Keratinocyte (primary cell): ENCODE measurements around the gene SULT4A1.

ENCODE experiments used
- EZH2 ChIP-seq: IDR thresholded peaks from one replicate; pipeline ENCODE4 v1.6.1; 2012; ENCODE audit warnings: inconsistent platforms, mild to moderate bottlenecking, low read length, moderate library complexity
- TF ChIP-seq, protein P1 (sequence below), 3 experiments: IDR thresholded peaks in 1 of 3; conservative IDR thresholded peaks in 1 of 3; optimal IDR thresholded peaks in 1 of 3; 2 replicates in 2 of 3; 3 replicates in 1 of 3; pipeline versions ENCODE3 to v1.5.1; 2011; ENCODE audit warnings: low read length in 3 of 3, mild to moderate bottlenecking in 3 of 3, moderate library complexity in 2 of 3, control low read depth in 1 of 3, inconsistent platforms in 1 of 3; ENCODE audit not compliant: insufficient read depth in 2 of 3; ENCODE audit errors: extremely low read depth in 1 of 3

DNA sequence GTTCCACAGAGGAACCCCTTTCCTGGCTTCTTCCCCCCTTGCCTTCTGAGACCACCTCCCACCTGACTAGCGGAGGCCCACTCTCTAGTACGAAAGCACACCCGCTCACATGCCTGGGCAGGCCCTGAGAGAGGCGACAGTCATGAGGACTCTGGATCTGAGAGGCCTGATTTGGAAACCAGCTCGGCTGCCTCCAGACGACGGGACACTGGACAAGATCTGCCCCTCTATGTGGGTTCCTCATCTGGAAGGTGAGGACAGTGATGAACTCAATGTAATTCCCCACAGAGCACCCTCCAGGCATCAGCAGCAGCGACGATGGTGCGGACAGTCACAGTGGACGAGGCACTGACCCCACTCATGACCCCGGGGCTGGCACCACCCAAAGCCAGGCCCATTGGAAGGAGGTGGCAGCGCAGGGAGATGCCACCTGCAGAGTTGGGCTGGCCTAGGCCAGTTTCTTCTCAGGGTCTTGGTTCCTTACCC, 7.5 kb downstream of the SULT4A1 start:
- TF ChIP-seq, protein P1, sequence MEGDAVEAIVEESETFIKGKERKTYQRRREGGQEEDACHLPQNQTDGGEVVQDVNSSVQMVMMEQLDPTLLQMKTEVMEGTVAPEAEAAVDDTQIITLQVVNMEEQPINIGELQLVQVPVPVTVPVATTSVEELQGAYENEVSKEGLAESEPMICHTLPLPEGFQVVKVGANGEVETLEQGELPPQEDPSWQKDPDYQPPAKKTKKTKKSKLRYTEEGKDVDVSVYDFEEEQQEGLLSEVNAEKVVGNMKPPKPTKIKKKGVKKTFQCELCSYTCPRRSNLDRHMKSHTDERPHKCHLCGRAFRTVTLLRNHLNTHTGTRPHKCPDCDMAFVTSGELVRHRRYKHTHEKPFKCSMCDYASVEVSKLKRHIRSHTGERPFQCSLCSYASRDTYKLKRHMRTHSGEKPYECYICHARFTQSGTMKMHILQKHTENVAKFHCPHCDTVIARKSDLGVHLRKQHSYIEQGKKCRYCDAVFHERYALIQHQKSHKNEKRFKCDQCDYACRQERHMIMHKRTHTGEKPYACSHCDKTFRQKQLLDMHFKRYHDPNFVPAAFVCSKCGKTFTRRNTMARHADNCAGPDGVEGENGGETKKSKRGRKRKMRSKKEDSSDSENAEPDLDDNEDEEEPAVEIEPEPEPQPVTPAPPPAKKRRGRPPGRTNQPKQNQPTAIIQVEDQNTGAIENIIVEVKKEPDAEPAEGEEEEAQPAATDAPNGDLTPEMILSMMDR (optimal IDR thresholded peaks at IDR 0.05 in 1 of 3, IDR thresholded peaks at IDR 0.05 in 1 of 3, conservative IDR thresholded peaks at IDR 0.05 in 1 of 3; ENCODE audit: extremely low read depth in 1 of 3, insufficient read depth in 2 of 3, low read length in 3 of 3) = no peak
- no peak for TF ChIP-seq EZH2
